Muscle of leg (tissue), 11 donors: ENCODE results near the gene HABP4. TPM values are rescaled to one million over a fixed set of nuclear protein-coding genes. Genes with fewer than 3 reads are reported as not detected.

Source experiments
- DNase-seq: peaks from one replicate; pipeline ENCODE4 v3.0.0; 2013
- H3K27ac ChIP-seq: one replicate; pipeline ENCODE4 v1.5.1; 2013; ENCODE audit warnings: mild to moderate bottlenecking, low read length, control low read depth
- H3K27me3 ChIP-seq: one replicate; pipeline ENCODE4 v1.6.1; 2013; ENCODE audit warnings: low read length; ENCODE audit not compliant: control insufficient read depth, insufficient read depth
- H3K36me3 ChIP-seq: one replicate; pipeline ENCODE4 v1.6.1; 2013; ENCODE audit warnings: low read length; ENCODE audit not compliant: control insufficient read depth, insufficient read depth
- H3K4me1 ChIP-seq: one replicate; pipeline ENCODE4 v1.6.1; 2013; ENCODE audit warnings: low read length; ENCODE audit not compliant: control insufficient read depth, insufficient read depth
- H3K4me3 ChIP-seq: one replicate; pipeline ENCODE4 v1.5.1; 2013; ENCODE audit warnings: low read length, control low read depth
- H3K9me3 ChIP-seq: replicated peaks from 2 replicates; pipeline ENCODE4 v1.6.1; 2013; ENCODE audit warnings: low read depth, low read length; ENCODE audit not compliant: control insufficient read depth
- WGBS: methylation state at CpG from one replicate; pipeline ENCODE4 v1.1.5; 2013; ENCODE audit warnings: missing lambda C conversion rate; ENCODE audit not compliant: insufficient coverage; 5-methylcytosine and 5-hydroxymethylcytosine counted together
- polyA plus RNA-seq, 8 donors: library from polyadenylated mRNA; unstranded; fragments of 120-200 nt; gene quantifications; one replicate each; pipeline versions ENCODE4 v1.2.1 to v1.2.3, GENCODE V29; 2013; ENCODE audit warnings: inconsistent platforms in 1 of 8, low replicate concordance in 1 of 8; ENCODE audit not compliant: insufficient read length in 8 of 8, insufficient read depth in 1 of 8
- total RNA-seq: library from RNA; stranded (reverse); fragments of 120-200 nt; gene quantifications from one replicate; pipeline ENCODE4 v1.2.4, GENCODE V29; 2013

HABP4 gene
- total and polyA plus RNA-seq, 9 donors, result 7.7 to 15.4 (median 12.2) TPM

GRCh38 chr9:96450613-96451528 is 902 bp downstream of the HABP4 start:
- DNase-seq, result peak; percentile 40
- Histone ChIP-seq H3K4me3 (peak overlapping the region; percentile 64), H3K4me1 (peaks cover 10% of the 10 kb centered on the region), H3K9me3 (no peaks in the 10 kb centered on the region), H3K27ac (peak overlapping the region; percentile 47), H3K36me3 (no peaks in the 10 kb centered on the region), H3K27me3 (peaks cover 16% of the 10 kb centered on the region)
- 2% methylated on average over 35 of the region's 63 CpGs for WGBS

- peak; percentile 67 for DNase-seq
- Histone ChIP-seq H3K9me3 (no peaks in the 10 kb centered on the region), H3K27ac (no peak overlapping the region), H3K27me3 (peaks cover 13% of the 10 kb centered on the region), H3K4me3 (no peak overlapping the region), H3K36me3 (no peaks in the 10 kb centered on the region), H3K4me1 (peaks cover 10% of the 10 kb centered on the region)
- WGBS, result 20% methylated on average over 1 of the region's 2 CpGs
These were observed 3.7 kb downstream of the HABP4 start for GRCh38 chr9:96453625-96454024.

- WGBS, result no CpG with 5 or more reads among the region's 4 CpGs
- no peak overlapping the region for H3K27ac ChIP-seq
- no peaks in the 10 kb centered on the region for H3K9me3 ChIP-seq
- H3K27me3 ChIP-seq, result no peaks in the 10 kb centered on the region
- no peaks in the 10 kb centered on the region for H3K4me1 ChIP-seq
- H3K36me3 ChIP-seq, result peaks cover 2% of the 10 kb centered on the region
- DNase-seq, result peak; percentile 26
- H3K4me3 ChIP-seq, result no peak overlapping the region
These were observed 7.3 kb downstream of the HABP4 start for GRCh38 chr9:96457266-96457665.

DNA sequence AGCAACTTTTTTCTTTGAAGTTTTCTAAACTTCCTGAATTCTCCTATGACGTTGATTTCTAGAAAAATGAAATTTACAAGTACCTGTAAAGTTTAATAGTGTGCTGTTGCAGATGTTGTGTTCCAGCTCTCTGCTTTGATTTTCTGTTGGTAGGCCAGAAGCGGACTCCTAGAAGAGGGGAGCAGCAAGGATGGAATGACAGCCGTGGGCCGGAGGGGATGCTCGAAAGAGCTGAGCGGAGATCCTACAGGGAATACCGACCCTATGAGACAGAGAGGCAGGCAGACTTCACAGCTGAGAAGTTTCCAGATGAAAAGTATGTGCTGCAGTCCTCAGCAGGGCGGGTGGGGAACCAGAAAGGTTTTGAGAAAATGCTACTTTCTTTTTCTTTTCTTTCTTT is 8.3 kb downstream of the HABP4 start:
- H3K27ac ChIP-seq, result no peak overlapping the region
- H3K36me3 ChIP-seq, result peaks cover 2% of the 10 kb centered on the region
- WGBS, result 86% methylated on average over 7 of the region's 8 CpGs
- DNase-seq, result no peak
- H3K27me3 ChIP-seq, result no peaks in the 10 kb centered on the region
- H3K4me3 ChIP-seq, result no peak overlapping the region
- no peaks in the 10 kb centered on the region for H3K4me1 ChIP-seq
- H3K9me3 ChIP-seq, result no peaks in the 10 kb centered on the region

DNA sequence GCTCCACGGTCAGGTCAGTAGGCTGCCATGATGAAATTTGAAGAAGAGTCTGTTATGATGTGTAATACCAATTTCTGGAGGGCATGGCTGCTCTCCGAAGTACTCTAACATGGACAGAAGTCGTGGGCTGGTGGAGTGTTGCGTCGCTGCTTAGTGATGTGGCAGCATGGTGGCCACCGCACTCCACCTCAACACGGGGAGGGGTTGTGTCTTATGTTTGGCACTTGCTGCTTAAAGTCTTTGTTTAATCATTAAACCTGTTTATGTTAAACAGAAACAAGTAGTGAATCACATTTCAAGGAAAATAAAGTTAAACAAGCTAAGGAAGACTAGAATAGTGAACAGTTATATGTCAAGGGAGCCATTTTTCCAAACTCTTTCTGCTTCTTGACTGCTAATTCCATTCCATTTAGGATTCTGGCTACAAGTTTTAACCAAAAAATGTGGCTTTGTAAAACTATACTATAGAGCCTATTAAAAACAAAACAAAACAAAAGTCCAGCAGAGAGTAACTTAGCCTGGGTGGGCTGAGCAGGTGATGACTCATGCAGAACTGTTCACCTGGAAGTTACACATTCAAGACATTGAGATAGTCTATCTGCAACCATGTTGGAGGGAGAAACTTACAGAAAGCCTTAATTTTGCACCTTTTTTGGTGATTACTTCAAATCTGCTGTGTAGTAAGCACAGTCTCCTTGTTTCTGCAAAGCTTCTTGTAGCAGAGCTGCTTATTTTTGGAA is 9.5 kb downstream of the HABP4 start:
- Histone ChIP-seq H3K4me1 (peaks cover 1% of the 10 kb centered on the region), H3K27ac (no peak overlapping the region), H3K36me3 (peaks cover 2% of the 10 kb centered on the region), H3K4me3 (no peak overlapping the region), H3K27me3 (no peaks in the 10 kb centered on the region), H3K9me3 (no peaks in the 10 kb centered on the region)
- no peak for DNase-seq
- 100% methylated on average over 3 of the region's 7 CpGs for WGBS

DNA sequence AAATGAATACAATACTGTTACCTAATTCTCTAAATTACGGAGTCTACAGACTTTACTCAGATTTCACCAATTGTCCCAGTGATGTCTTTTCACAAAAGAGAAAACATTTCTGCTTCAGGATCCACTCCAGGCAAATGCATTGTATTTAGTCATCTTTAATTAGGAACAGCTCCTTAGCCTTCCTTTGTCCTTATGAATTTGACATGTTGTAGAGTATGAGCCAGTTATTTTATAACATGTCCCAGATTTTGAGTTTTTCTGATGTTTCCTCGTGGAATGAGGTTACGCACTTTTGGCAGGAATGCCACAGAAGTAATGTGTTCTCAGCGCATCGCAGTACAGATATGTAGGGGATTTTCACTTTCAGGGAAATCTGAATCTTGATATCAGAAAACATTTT is 10.5 kb downstream of the HABP4 start:
- no peaks in the 10 kb centered on the region for H3K9me3 ChIP-seq
- H3K4me3 ChIP-seq, result no peak overlapping the region
- peak; percentile 51 for DNase-seq
- peaks cover 3% of the 10 kb centered on the region for H3K4me1 ChIP-seq
- H3K36me3 ChIP-seq, result peaks cover 2% of the 10 kb centered on the region
- H3K27me3 ChIP-seq, result no peaks in the 10 kb centered on the region
- H3K27ac ChIP-seq, result no peak overlapping the region
- no CpG with 5 or more reads among the region's 5 CpGs for WGBS

- H3K4me3 ChIP-seq, result no peak overlapping the region
These were observed 10.9 kb downstream of the HABP4 start for GRCh38 chr9:96460882-96461281.

DNA sequence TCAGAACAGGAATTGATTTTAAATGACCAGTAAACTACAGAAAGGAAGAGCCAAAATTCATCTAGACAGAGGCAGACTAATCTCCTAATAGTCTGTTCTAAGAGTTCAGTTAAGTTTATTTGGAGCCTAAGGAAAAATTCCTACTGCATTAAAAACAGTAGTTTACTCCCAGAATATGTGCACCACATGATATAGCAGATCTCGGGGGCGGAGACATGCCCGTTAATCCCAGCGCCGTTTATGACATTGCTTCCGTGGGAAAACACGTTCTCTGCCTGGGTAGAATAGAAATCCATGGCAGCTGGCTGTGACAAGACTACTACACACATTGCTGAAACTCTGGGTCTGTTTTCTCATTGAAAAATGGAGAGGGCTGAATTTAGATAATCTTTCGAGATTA is 11.4 kb downstream of the HABP4 start:
- H3K4me3 ChIP-seq, result no peak overlapping the region
- peaks cover 2% of the 10 kb centered on the region for H3K36me3 ChIP-seq
- peaks cover 3% of the 10 kb centered on the region for H3K4me1 ChIP-seq
- no peaks in the 10 kb centered on the region for H3K27me3 ChIP-seq
- DNase-seq, result no peak
- 77% methylated on average over 5 of the region's 8 CpGs for WGBS
- H3K9me3 ChIP-seq, result no peaks in the 10 kb centered on the region
- H3K27ac ChIP-seq, result no peak overlapping the region

More at GRCh38 chr9:96460882-96461281, 10.9 kb downstream of the HABP4 start:
- Histone ChIP-seq H3K27me3 (no peaks in the 10 kb centered on the region), H3K9me3 (no peaks in the 10 kb centered on the region), H3K36me3 (peaks cover 2% of the 10 kb centered on the region), H3K4me1 (peaks cover 3% of the 10 kb centered on the region), H3K27ac (no peak overlapping the region)
- no peak for DNase-seq

DNA sequence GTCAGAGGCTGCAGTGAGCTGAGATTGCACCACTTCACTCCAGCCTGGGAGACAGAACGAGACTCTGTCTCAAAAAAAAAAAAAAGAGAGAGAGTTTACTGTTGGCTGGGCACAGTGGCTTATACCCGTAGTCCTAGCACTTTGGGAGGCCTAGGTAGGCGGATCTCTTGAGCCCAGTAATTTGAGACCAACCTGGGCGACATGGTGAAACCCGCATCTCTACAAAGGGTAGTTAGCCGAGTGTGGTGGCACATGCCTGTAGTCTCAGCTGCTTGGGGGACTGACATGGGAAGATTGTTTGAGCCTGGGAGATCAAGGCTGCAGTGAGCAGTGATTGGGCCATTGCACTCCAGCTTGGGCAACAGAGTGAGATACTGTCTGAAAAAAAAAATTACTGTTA is 12.6 kb downstream of the HABP4 start:
- H3K9me3 ChIP-seq, result no peaks in the 10 kb centered on the region
- no peaks in the 10 kb centered on the region for H3K27me3 ChIP-seq
- no peak overlapping the region for H3K27ac ChIP-seq
- H3K36me3 ChIP-seq, result peaks cover 2% of the 10 kb centered on the region
- H3K4me3 ChIP-seq, result no peak overlapping the region
- no peak for DNase-seq
- WGBS, result 86% methylated on average over 5 of the region's 6 CpGs
- H3K4me1 ChIP-seq, result peaks cover 3% of the 10 kb centered on the region

GRCh38 chr9:96464426-96464825 is 14.5 kb downstream of the HABP4 start:
- Histone ChIP-seq H3K4me1 (peaks cover 3% of the 10 kb centered on the region), H3K9me3 (no peaks in the 10 kb centered on the region), H3K4me3 (no peak overlapping the region), H3K27me3 (no peaks in the 10 kb centered on the region), H3K27ac (no peak overlapping the region), H3K36me3 (peaks cover 3% of the 10 kb centered on the region)
- 57% methylated on average over 4 of the region's 6 CpGs for WGBS
- DNase-seq, result no peak
